Hepatocyte (in vitro differentiated cells): Measurements from ENCODE around the gene CREB3.

Experiments used
- EZH2 ChIP-seq: fragments of 200-600 bp; sonication (generic); IDR thresholded peaks from 2 replicates; pipeline ENCODE4 v1.6.1; 2016; ENCODE audit warnings: antibody characterized with exemption, mild to moderate bottlenecking, borderline replicate concordance
- TF ChIP-seq, protein P1 (sequence below): fragments of 200-600 bp; sonication (generic); IDR thresholded peaks from 2 replicates; pipeline ENCODE4 v1.5.1; 2016; ENCODE audit warnings: antibody characterized with exemption, mild to moderate bottlenecking; ENCODE audit not compliant: poor library complexity

GRCh38 chr9:35697486-35697885, 35.0 kb upstream of the CREB3 start:
- TF ChIP-seq, protein P1, sequence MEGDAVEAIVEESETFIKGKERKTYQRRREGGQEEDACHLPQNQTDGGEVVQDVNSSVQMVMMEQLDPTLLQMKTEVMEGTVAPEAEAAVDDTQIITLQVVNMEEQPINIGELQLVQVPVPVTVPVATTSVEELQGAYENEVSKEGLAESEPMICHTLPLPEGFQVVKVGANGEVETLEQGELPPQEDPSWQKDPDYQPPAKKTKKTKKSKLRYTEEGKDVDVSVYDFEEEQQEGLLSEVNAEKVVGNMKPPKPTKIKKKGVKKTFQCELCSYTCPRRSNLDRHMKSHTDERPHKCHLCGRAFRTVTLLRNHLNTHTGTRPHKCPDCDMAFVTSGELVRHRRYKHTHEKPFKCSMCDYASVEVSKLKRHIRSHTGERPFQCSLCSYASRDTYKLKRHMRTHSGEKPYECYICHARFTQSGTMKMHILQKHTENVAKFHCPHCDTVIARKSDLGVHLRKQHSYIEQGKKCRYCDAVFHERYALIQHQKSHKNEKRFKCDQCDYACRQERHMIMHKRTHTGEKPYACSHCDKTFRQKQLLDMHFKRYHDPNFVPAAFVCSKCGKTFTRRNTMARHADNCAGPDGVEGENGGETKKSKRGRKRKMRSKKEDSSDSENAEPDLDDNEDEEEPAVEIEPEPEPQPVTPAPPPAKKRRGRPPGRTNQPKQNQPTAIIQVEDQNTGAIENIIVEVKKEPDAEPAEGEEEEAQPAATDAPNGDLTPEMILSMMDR, result no peak
- TF ChIP-seq EZH2, result no peak
